OCI-LY7 (cell line): ENCODE measurements around the gene TAOK1.

Experiments used
- CTCF ChIP-seq: fragments of 200-600 bp; sonication (generic); conservative IDR thresholded peaks from 2 replicates; pipeline ENCODE4 v1.5.1; 2014; ENCODE audit warnings: mild to moderate bottlenecking, antibody characterized with exemption, low read length, moderate library complexity, mixed read lengths
- EZH2phosphoT487 ChIP-seq: fragments of 200-600 bp; sonication (generic); IDR thresholded peaks from 2 replicates; pipeline ENCODE4 v1.6.1; 2018; ENCODE audit warnings: low read depth, borderline replicate concordance, mild to moderate bottlenecking, mixed run types, antibody characterized with exemption, low read length, moderate library complexity, mixed read lengths

DNA sequence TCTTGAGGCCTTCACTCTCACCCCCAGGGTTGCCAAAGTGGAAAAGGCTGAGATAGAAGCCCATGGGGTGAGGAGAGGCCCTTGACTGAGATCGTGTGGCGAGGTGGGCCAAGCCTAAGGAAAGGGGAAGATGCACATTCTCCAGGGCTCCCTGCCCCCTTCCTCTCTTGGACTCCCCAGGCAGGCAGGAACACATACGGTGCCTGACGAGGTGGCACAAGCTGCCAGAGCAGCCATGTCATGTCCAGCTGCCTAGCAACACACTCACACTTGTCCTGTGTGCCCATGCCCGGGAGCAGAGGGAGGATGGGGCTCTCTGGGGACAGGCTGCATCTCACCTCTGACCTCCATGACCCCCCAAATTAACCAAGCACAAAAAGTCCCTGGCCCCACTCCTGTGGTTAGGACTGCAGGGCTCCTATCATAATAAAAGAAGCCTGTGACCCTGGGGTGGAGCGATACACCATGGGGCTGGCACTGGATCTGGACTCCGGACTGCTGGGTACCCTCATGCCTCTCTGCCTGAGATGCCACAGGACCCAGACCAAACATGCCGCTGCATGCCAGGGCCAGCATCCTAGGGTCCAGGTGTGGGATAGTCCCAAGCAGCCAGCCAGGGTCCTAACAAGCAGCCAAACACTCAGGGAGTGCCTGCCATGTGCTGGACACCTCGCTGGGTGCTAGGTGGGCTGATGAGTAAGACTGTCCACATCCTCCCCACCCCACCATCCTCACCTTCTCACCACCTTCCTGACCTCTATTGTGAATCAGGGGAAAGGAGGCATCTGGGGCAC is 196.7 kb downstream of the TAOK1 start:
- TF ChIP-seq CTCF (no peak), EZH2phosphoT487 (no peak)
